Measurements from ENCODE around the gene CLCN5.

DNA sequence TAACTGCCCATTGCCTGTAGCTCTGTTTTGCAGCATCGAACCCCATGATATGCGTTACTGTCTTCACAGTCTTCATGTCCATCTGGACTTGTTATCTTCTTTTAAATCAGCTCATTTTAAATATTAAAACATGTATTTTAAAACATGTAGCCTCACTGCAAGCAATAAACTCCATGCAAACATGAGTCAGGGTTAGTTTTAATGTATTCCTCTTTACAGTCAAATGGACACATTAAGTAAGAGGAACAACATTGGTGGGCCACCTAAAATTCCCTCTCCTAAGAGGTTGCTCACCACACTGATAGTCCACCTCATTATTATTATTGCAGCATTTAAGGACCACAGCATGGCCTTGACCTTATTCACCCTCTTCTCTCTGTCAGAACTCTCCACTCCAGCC lies 74.1 kb downstream of the CLCN5 start:
- TF ChIP-seq, protein P1, sequence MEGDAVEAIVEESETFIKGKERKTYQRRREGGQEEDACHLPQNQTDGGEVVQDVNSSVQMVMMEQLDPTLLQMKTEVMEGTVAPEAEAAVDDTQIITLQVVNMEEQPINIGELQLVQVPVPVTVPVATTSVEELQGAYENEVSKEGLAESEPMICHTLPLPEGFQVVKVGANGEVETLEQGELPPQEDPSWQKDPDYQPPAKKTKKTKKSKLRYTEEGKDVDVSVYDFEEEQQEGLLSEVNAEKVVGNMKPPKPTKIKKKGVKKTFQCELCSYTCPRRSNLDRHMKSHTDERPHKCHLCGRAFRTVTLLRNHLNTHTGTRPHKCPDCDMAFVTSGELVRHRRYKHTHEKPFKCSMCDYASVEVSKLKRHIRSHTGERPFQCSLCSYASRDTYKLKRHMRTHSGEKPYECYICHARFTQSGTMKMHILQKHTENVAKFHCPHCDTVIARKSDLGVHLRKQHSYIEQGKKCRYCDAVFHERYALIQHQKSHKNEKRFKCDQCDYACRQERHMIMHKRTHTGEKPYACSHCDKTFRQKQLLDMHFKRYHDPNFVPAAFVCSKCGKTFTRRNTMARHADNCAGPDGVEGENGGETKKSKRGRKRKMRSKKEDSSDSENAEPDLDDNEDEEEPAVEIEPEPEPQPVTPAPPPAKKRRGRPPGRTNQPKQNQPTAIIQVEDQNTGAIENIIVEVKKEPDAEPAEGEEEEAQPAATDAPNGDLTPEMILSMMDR (IDR thresholded peaks at IDR 0.05): no peak
- TF ChIP-seq POLR2A (IDR thresholded peaks at IDR 0.05): no peak
